ENCODE measurements around the gene MLLT3.

GRCh38 chr9:20355022-20355421 is 267.3 kb downstream of the MLLT3 start:
- TF ChIP-seq POLR2A (IDR thresholded peaks at IDR 0.05) (no peak), CTCF (IDR thresholded peaks at IDR 0.05) (no peak), EP300 (IDR thresholded peaks at IDR 0.05) (no peak)
